A673 (cell line): ENCODE measurements around the gene SLC38A9. TPM values are rescaled to one million over a fixed set of nuclear protein-coding genes. Genes with fewer than 3 reads are reported as not detected.
A peak's percentile ranks its signal among the peaks of the same experiment; 100 is the strongest.

ENCODE experiments used
- BruUV-seq: library from RNA; stranded (reverse); fragments of 400-500 nt; replicated peaks from 2 replicates; lab custom pipeline; 2021; lab: Mats Ljungman, UMichigan
- CTCF ChIA-PET: fragments of 300-600 bp; sonication (Branson Sonifier 250); formaldehyde crosslinking; loops from one replicate; lab custom pipeline; 2022; ENCODE audit warnings: antibody characterized with exemption; lab: Charles Lee
- POLR2A ChIA-PET: fragments of 300-600 bp; sonication (Branson Sonifier 250); formaldehyde crosslinking; loops from one replicate; lab custom pipeline; 2022; ENCODE audit warnings: antibody characterized with exemption; ENCODE audit not compliant: low non-redundant PET; lab: Charles Lee
- DNase-seq: peaks from one replicate; pipeline ENCODE4 v3.0.0-alpha.2; 2015; ENCODE audit warnings: low spot score
- H3K27ac ChIP-seq: fragments of 200-600 bp; sonication (generic); 2 replicates; pipeline ENCODE4 v1.5.1; 2016; ENCODE audit warnings: mixed run types, low read depth, mild to moderate bottlenecking, mixed read lengths, antibody characterized with exemption, low read length; ENCODE audit not compliant: poor library complexity, severe bottlenecking
- H3K27me3 ChIP-seq: fragments of 200-600 bp; sonication (generic); replicated peaks from 2 replicates; pipeline ENCODE4 v1.6.1; 2017; ENCODE audit warnings: mixed run types, low read depth, mild to moderate bottlenecking, mixed read lengths, antibody characterized with exemption, low read length; ENCODE audit not compliant: insufficient read depth, poor library complexity
- H3K36me3 ChIP-seq: fragments of 200-600 bp; sonication (generic); 2 replicates; pipeline ENCODE4 v1.6.1; 2016; ENCODE audit warnings: mixed run types, mild to moderate bottlenecking, mixed read lengths, antibody characterized with exemption, low read length; ENCODE audit not compliant: insufficient read depth, poor library complexity, severe bottlenecking
- H3K4me1 ChIP-seq: fragments of 200-600 bp; sonication (generic); 2 replicates; pipeline ENCODE4 v1.6.1; 2017; ENCODE audit warnings: mixed run types, mild to moderate bottlenecking, mixed read lengths, antibody characterized with exemption, low read length; ENCODE audit not compliant: insufficient read depth, poor library complexity, severe bottlenecking
- H3K4me3 ChIP-seq: fragments of 200-600 bp; sonication (generic); 2 replicates; pipeline ENCODE4 v1.5.1; 2016; ENCODE audit warnings: low read depth, mixed run types, mild to moderate bottlenecking, mixed read lengths, low read length; ENCODE audit not compliant: poor library complexity, severe bottlenecking
- H3K9me3 ChIP-seq: fragments of 200-600 bp; sonication (generic); 2 replicates; pipeline ENCODE4 v1.6.1; 2016; ENCODE audit warnings: mixed run types, low read depth, mild to moderate bottlenecking, mixed read lengths, antibody characterized with exemption, low read length; ENCODE audit not compliant: poor library complexity, severe bottlenecking
- CTCF ChIP-seq: fragments of 300-800, 200-600 bp; sonication (generic); conservative IDR thresholded peaks from 2 replicates; pipeline ENCODE4 v1.5.1; 2017; ENCODE audit warnings: low read depth, mild to moderate bottlenecking, antibody characterized with exemption, low read length, moderate library complexity, mixed read lengths
- EZH2 ChIP-seq: fragments of 200-600 bp; sonication (generic); IDR thresholded peaks from 2 replicates; pipeline ENCODE4 v1.6.1; 2017; ENCODE audit warnings: borderline replicate concordance, low read depth, mild to moderate bottlenecking, mixed read lengths, antibody characterized with exemption, low read length; ENCODE audit not compliant: poor library complexity, severe bottlenecking
- intact Hi-C: fragments of 100-400 bp; cut with micrococcal nuclease; formaldehyde crosslinking; loops from one replicate; pipeline ENCODE4 v1.10.0; 2022; ENCODE audit not compliant: unreplicated experiment
- total RNA-seq: library from RNA; stranded (reverse); gene quantifications from 2 replicates; pipeline ENCODE4 v1.2.3, GENCODE V29; 2021

Gene SLC38A9
- total RNA-seq, 1 experiment from 2014 or later: 22.1 TPM

GRCh38 chr5:55713871-55714270 is 1.7 kb upstream of the SLC38A9 start:
- H3K36me3 ChIP-seq: no peaks in the 10 kb centered on the region
- intact Hi-C loops: no loop called here
- H3K4me3 ChIP-seq: no peak overlapping the region
- TF ChIP-seq EZH2 (no peak), CTCF (no peak)
- BruUV-seq: no TSS peak
- no peaks in the 10 kb centered on the region for H3K9me3 ChIP-seq
- ChIA-PET POLR2A (no interaction called here), CTCF (no interaction called here)
- H3K27me3 ChIP-seq: no peaks in the 10 kb centered on the region
- no peak overlapping the region for H3K27ac ChIP-seq
- DNase-seq: no peak
- H3K4me1 ChIP-seq: no peaks in the 10 kb centered on the region

- peak overlapping the region; percentile 79 for H3K4me3 ChIP-seq
- no peaks in the 10 kb centered on the region for H3K27me3 ChIP-seq
- no peaks in the 10 kb centered on the region for H3K9me3 ChIP-seq
- TF ChIP-seq EZH2: no peak
- no peak for TF ChIP-seq CTCF
- ChIA-PET CTCF (no interaction called here), POLR2A (no interaction called here)
- H3K4me1 ChIP-seq: no peaks in the 10 kb centered on the region
- intact Hi-C loops: no loop called here
- TSS peak; percentile 52 for BruUV-seq
- DNase-seq: no peak
- H3K36me3 ChIP-seq: no peaks in the 10 kb centered on the region
- peak overlapping the region; percentile 50 for H3K27ac ChIP-seq
Observed at GRCh38 chr5:55711507-55712022, 559 bp downstream of the SLC38A9 start.

- no peak for DNase-seq
- CTCF ChIA-PET: no interaction called here
- Histone ChIP-seq H3K27ac (no peak overlapping the region), H3K9me3 (no peaks in the 10 kb centered on the region), H3K4me3 (no peak overlapping the region), H3K27me3 (no peaks in the 10 kb centered on the region), H3K4me1 (no peaks in the 10 kb centered on the region), H3K36me3 (no peaks in the 10 kb centered on the region)
- BruUV-seq: TSS peak; percentile 30
- TF ChIP-seq EZH2 (no peak), CTCF (no peak)
- intact Hi-C loops: no loop called here
- POLR2A ChIA-PET: no interaction called here
Observed at GRCh38 chr5:55708732-55709131, 3.4 kb downstream of the SLC38A9 start.
